ENCODE results near the gene SRSF11.

GRCh38 chr1:70247768-70248167 is 26.6 kb downstream of the SRSF11 start:
- TF ChIP-seq, protein P1, sequence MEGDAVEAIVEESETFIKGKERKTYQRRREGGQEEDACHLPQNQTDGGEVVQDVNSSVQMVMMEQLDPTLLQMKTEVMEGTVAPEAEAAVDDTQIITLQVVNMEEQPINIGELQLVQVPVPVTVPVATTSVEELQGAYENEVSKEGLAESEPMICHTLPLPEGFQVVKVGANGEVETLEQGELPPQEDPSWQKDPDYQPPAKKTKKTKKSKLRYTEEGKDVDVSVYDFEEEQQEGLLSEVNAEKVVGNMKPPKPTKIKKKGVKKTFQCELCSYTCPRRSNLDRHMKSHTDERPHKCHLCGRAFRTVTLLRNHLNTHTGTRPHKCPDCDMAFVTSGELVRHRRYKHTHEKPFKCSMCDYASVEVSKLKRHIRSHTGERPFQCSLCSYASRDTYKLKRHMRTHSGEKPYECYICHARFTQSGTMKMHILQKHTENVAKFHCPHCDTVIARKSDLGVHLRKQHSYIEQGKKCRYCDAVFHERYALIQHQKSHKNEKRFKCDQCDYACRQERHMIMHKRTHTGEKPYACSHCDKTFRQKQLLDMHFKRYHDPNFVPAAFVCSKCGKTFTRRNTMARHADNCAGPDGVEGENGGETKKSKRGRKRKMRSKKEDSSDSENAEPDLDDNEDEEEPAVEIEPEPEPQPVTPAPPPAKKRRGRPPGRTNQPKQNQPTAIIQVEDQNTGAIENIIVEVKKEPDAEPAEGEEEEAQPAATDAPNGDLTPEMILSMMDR (IDR thresholded peaks at IDR 0.05 in 8 of 11, conservative IDR thresholded peaks at IDR 0.05 in 3 of 11), result no peak
- TF ChIP-seq POLR2A (IDR thresholded peaks at IDR 0.05), result no peak

Measured in spleen (tissue), 7 donors.